Ovary (tissue), 3 donors: Measurements from ENCODE around the gene ADAMTS4.
A peak's percentile ranks its signal among the peaks of the same experiment; 100 is the strongest.

Experiments used
- CTCF ChIP-seq, 3 donors: fragments of 450-650 bp in 2 of 3; fragments of 200-600 bp in 1 of 3; IDR thresholded peaks; one replicate each; pipeline versions ENCODE4 v1.5.1 to v1.8.0; 2016 to 2022; ENCODE audit warnings: antibody characterized with exemption in 3 of 3, mild to moderate bottlenecking in 1 of 3
- EP300 ChIP-seq: sonication (generic); formaldehyde crosslinking; IDR thresholded peaks from one replicate; pipeline ENCODE4 v1.6.1; 2017; ENCODE audit warnings: antibody characterized with exemption
- POLR2A ChIP-seq: fragments of 450-650 bp; IDR thresholded peaks from one replicate; pipeline ENCODE4 v1.6.1; 2017; ENCODE audit warnings: antibody characterized with exemption, mild to moderate bottlenecking, moderate library complexity
- donor health status: DM: no; HTN: no; CAD: no.

DNA sequence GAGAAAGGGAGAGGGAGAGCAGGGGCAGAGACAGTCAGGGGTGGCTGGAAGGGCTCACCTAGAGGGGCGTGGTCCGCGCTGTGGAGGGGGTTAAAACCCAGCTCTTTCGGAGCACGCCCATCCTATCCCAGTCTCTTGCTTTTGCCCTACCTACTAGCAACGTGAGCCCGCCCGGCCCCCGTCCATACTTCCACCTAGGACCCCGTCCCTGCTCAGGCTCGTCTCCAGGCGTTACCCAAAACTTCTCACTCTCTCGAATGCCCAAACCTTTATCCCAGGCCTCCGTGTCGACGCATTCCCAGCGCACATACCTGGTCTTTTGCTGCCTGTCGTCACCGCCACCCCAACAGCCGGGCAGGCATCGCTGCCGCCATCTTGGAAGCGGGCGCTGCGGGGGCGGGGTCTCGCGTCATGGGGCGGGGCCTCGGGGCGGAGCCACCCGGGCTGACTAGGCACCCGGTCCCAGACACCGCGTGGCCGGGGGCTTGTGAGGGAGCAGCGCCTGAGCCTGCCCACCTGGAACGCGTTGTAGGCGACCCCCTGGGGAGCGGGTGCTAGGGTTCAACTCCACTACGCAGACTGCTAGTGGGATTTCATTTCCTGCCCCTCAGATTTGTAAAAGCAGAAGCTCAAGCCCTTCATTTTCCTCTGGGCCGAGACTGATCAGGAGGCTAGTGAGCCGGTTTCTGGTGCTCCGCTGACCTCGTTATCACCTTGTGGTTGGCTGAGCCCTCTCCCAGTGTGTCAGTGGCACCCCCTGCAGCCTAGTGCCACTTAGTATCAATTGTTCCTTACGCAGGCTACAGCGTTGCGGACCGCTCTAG, 21.5 kb downstream of the ADAMTS4 start, which contains the start of gene B4GALT3:
- TF ChIP-seq CTCF (IDR thresholded peaks at IDR 0.05): no peak
- TF ChIP-seq POLR2A: peak; percentile 90
- TF ChIP-seq EP300: no peak
